Stomach (tissue), 4 donors: ENCODE results near the gene SAMD5.

Source experiments
- CTCF ChIP-seq, 7 experiments: fragments of 450-650 bp in 4 of 7; fragments of 200-600 bp in 3 of 7; sonication (generic) in 3 of 7; IDR thresholded peaks; one replicate each; pipeline ENCODE4 v1.5.1; 2016 to 2019; ENCODE audit warnings: antibody characterized with exemption in 7 of 7, control low read depth in 2 of 7, mild to moderate bottlenecking in 1 of 7
- POLR2A ChIP-seq, 4 donors: fragments of 450-650 bp; IDR thresholded peaks; one replicate each; pipeline ENCODE4 v1.6.1; 2016; ENCODE audit warnings: antibody characterized with exemption in 4 of 4, control low read depth in 2 of 4, mild to moderate bottlenecking in 1 of 4, moderate library complexity in 1 of 4
- POLR2AphosphoS5 ChIP-seq, 3 donors: sonication (generic); formaldehyde crosslinking; IDR thresholded peaks; one replicate each; pipeline ENCODE4 v1.6.1; 2016; ENCODE audit warnings: antibody characterized with exemption in 3 of 3

- TF ChIP-seq CTCF (IDR thresholded peaks at IDR 0.05) (no peak), POLR2A (IDR thresholded peaks at IDR 0.05) (no peak), POLR2AphosphoS5 (IDR thresholded peaks at IDR 0.05) (no peak)
These were observed 18.7 kb downstream of the SAMD5 start for GRCh38 chr6:147527197-147527596.
